ENCODE results near the gene ETS1. TPM values are rescaled to one million over a fixed set of nuclear protein-coding genes. Genes with fewer than 3 reads are reported as not detected.
A peak's percentile ranks its signal among the peaks of the same experiment; 100 is the strongest.

Gene ETS1
- total RNA-seq, 2 donors from 2014 or later = 33.6 to 116 TPM

GRCh38 chr11:128422576-128423370 lies 164.6 kb downstream of the ETS1 start:
- peak overlapping the region in 1 of 2 donors; percentile 43 for H3K27ac ChIP-seq
- TF ChIP-seq, protein P1, sequence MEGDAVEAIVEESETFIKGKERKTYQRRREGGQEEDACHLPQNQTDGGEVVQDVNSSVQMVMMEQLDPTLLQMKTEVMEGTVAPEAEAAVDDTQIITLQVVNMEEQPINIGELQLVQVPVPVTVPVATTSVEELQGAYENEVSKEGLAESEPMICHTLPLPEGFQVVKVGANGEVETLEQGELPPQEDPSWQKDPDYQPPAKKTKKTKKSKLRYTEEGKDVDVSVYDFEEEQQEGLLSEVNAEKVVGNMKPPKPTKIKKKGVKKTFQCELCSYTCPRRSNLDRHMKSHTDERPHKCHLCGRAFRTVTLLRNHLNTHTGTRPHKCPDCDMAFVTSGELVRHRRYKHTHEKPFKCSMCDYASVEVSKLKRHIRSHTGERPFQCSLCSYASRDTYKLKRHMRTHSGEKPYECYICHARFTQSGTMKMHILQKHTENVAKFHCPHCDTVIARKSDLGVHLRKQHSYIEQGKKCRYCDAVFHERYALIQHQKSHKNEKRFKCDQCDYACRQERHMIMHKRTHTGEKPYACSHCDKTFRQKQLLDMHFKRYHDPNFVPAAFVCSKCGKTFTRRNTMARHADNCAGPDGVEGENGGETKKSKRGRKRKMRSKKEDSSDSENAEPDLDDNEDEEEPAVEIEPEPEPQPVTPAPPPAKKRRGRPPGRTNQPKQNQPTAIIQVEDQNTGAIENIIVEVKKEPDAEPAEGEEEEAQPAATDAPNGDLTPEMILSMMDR (IDR thresholded peaks at IDR 0.05) = no peak
- no peaks in the 10 kb centered on the region for H3K27me3 ChIP-seq (replicated peaks; ENCODE audit: insufficient read depth)
- DNase-seq (ENCODE audit: low spot score) = no peak
- no peaks in the 10 kb centered on the region for H3K9me3 ChIP-seq
- no peak overlapping the region for H3K4me3 ChIP-seq
- peaks cover 14 to 28% of the 10 kb centered on the region in 2 donors for H3K4me1 ChIP-seq (ENCODE audit: control insufficient read depth in 1 of 2, low read depth in 2 of 2)
- no peak for ATAC-seq (ENCODE audit: insufficient number of reproducible peaks, low FRiP score, low read depth)
- no peaks in the 10 kb centered on the region for H3K36me3 ChIP-seq

- ATAC-seq (ENCODE audit: insufficient number of reproducible peaks, low FRiP score, low read depth) (no peak), DNase-seq (ENCODE audit: low spot score) (no peak)
- Histone ChIP-seq H3K9me3 (no peaks in the 10 kb centered on the region), H3K4me3 (no peak overlapping the region), H3K27ac (no peak overlapping the region), H3K4me1 (ENCODE audit: control insufficient read depth in 1 of 2, low read depth in 2 of 2) (peaks cover 14 to 31% of the 10 kb centered on the region in 2 donors), H3K27me3 (replicated peaks; ENCODE audit: insufficient read depth) (no peaks in the 10 kb centered on the region), H3K36me3 (no peaks in the 10 kb centered on the region)
- TF ChIP-seq, protein P1 (IDR thresholded peaks at IDR 0.05) = no peak
Measured at GRCh38 chr11:128421577-128422330, 165.6 kb downstream of the ETS1 start.

GRCh38 chr11:128420951-128421350 lies 166.4 kb downstream of the ETS1 start:
- no peak overlapping the region for H3K27ac ChIP-seq

DNA sequence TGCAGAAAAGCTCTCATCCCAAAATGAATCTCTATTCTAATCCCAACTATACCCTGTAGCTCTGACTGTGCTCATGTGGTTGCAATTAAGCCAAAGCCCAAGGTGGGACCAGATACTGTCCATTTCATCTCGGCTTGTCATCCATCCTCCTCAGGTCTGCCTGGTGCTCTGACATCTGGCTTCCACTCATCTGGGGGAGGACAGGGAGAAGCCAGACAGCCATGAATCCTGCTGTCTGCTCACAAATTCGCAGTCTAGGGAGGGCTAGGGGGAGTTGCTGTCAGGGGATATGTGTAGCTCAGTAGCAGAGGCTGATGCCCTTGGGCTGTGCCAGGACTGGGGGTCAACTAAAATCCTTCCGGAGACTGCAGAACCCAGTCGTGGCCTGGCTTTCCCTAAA lies 167.1 kb downstream of the ETS1 start:
- peaks cover 14 to 31% of the 10 kb centered on the region in 2 donors for H3K4me1 ChIP-seq (ENCODE audit: control insufficient read depth in 1 of 2, low read depth in 2 of 2)
- no peak for ATAC-seq (ENCODE audit: insufficient number of reproducible peaks, low FRiP score, low read depth)
- H3K27ac ChIP-seq = no peak overlapping the region

More at GRCh38 chr11:128420951-128421350, 166.4 kb downstream of the ETS1 start:
- peaks cover 14 to 31% of the 10 kb centered on the region in 2 donors for H3K4me1 ChIP-seq (ENCODE audit: control insufficient read depth in 1 of 2, low read depth in 2 of 2)
- no peak overlapping the region for H3K4me3 ChIP-seq
- no peaks in the 10 kb centered on the region for H3K36me3 ChIP-seq
- H3K9me3 ChIP-seq = no peaks in the 10 kb centered on the region
- TF ChIP-seq, protein P1 (IDR thresholded peaks at IDR 0.05) = no peak
- no peaks in the 10 kb centered on the region for H3K27me3 ChIP-seq (replicated peaks; ENCODE audit: insufficient read depth)
- DNase-seq (ENCODE audit: low spot score) = no peak
- no peak for ATAC-seq (ENCODE audit: insufficient number of reproducible peaks, low FRiP score, low read depth)

More for the DNA sequence above, 167.1 kb downstream of the ETS1 start:
- no peak for DNase-seq (ENCODE audit: low spot score)
- Histone ChIP-seq H3K9me3 (no peaks in the 10 kb centered on the region), H3K27me3 (replicated peaks; ENCODE audit: insufficient read depth) (no peaks in the 10 kb centered on the region), H3K36me3 (no peaks in the 10 kb centered on the region), H3K4me3 (no peak overlapping the region)
- TF ChIP-seq, protein P1 (IDR thresholded peaks at IDR 0.05) = no peak
